Esophagus squamous epithelium (tissue), 5 donors: ENCODE results near the gene GAB3. TPM values are rescaled to one million over a fixed set of nuclear protein-coding genes. Genes with fewer than 3 reads are reported as not detected.

ENCODE experiments used
- DNase-seq: peaks from one replicate; lab custom pipeline; 2025; lab: John Stamatoyannopoulos, UW
- H3K27ac ChIP-seq, 4 donors: fragments of 200-600 bp; sonication (generic); one replicate each; pipeline ENCODE4 v1.5.1; 2016 to 2019; ENCODE audit warnings: mild to moderate bottlenecking in 1 of 4
- H3K27me3 ChIP-seq, 4 donors: fragments of 200-600 bp; sonication (generic); 1 replicate in 3 of 4; 2 replicates in 1 of 4; pipeline versions ENCODE4 v1.5.1 to v1.6.0; 2017 to 2021; ENCODE audit warnings: antibody characterized with exemption in 1 of 4
- H3K36me3 ChIP-seq, 3 donors: fragments of 200-600 bp; sonication (generic); one replicate each; pipeline ENCODE4 v1.5.1; 2016 to 2019
- H3K4me1 ChIP-seq, 3 donors: fragments of 200-600 bp; sonication (generic); one replicate each; pipeline ENCODE4 v1.5.1; 2017 to 2019
- H3K4me3 ChIP-seq, 4 donors: fragments of 200-600 bp; sonication (generic); 1 replicate in 3 of 4; 2 replicates in 1 of 4; pipeline ENCODE4 v1.5.1; 2016 to 2019; ENCODE audit warnings: mild to moderate bottlenecking in 2 of 4, moderate library complexity in 1 of 4
- H3K9me3 ChIP-seq, 3 donors: fragments of 200-600 bp; sonication (generic); one replicate each; pipeline ENCODE4 v1.5.1; 2016 to 2019
- POLR2A ChIP-seq, 4 donors: fragments of 450-650 bp; IDR thresholded peaks; one replicate each; pipeline ENCODE4 v1.6.1; 2017; ENCODE audit warnings: antibody characterized with exemption in 4 of 4, mild to moderate bottlenecking in 4 of 4, moderate library complexity in 3 of 4
- WGBS, 2 donors: methylation state at CpG; one replicate each; pipeline ENCODE4 v1.1.5; 2018; 5-methylcytosine and 5-hydroxymethylcytosine counted together
- intact Hi-C: fragments of 100-400 bp; cut with DNase I; formaldehyde crosslinking; loops from one replicate; pipeline ENCODE4 v1.15.0; 2022
- total RNA-seq, 4 donors: library from RNA; depleted of rRNA; stranded (reverse); fragments of >200 nt; gene quantifications; one replicate each; pipeline ENCODE4 v1.1.0, GENCODE V29; 2016
- TF ChIP-seq, protein P1 (sequence below), 6 experiments: fragments of 450-650 bp in 4 of 6; fragments of 200-600 bp in 2 of 6; sonication (generic) in 2 of 6; IDR thresholded peaks; one replicate each; pipeline ENCODE4 v1.5.1; 2016 to 2019; ENCODE audit warnings: antibody characterized with exemption in 6 of 6, mild to moderate bottlenecking in 4 of 6, moderate library complexity in 4 of 6
- donor health status: DM: yes; HTN: yes; CAD: no.

The GAB3 gene
- total RNA-seq, 4 donors from 2014 or later: 0.61 to 4.4 (median 1.8) TPM

DNA sequence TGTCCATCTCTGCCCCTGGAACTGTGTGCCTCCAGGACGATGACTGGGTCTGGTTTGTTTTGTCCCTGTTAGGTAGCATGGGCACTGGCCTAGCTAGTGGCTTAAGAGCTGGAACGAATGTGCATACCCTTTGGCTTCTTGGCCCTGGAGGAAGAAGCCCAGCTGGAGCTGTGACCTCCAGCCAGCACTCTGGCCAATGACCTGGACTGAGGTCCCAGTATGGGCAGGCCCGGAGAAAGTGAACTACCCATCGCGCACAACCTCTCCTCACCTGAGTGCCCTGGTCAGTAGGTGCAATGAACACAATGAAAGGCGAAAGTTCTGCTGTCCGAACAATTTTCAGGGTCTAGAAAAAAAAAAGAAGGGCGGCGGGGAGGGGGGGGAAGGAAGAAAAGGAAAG is 30.1 kb upstream of the GAB3 start:
- no peaks in the 10 kb centered on the region for H3K4me1 ChIP-seq
- no peaks in the 10 kb centered on the region for H3K9me3 ChIP-seq
- no peak overlapping the region for H3K4me3 ChIP-seq
- no peaks in the 10 kb centered on the region for H3K27me3 ChIP-seq
- peaks cover 0 to 41% (median 10%) of the 10 kb centered on the region in 3 donors for H3K36me3 ChIP-seq
- 75 to 92% methylated on average over 4 to 6 of the region's 9 CpGs for WGBS, 2 donors
- no peak overlapping the region for H3K27ac ChIP-seq
- intact Hi-C loops: no loop called here
- no peak for DNase-seq
- TF ChIP-seq POLR2A (IDR thresholded peaks at IDR 0.05): no peak
- TF ChIP-seq, protein P1, sequence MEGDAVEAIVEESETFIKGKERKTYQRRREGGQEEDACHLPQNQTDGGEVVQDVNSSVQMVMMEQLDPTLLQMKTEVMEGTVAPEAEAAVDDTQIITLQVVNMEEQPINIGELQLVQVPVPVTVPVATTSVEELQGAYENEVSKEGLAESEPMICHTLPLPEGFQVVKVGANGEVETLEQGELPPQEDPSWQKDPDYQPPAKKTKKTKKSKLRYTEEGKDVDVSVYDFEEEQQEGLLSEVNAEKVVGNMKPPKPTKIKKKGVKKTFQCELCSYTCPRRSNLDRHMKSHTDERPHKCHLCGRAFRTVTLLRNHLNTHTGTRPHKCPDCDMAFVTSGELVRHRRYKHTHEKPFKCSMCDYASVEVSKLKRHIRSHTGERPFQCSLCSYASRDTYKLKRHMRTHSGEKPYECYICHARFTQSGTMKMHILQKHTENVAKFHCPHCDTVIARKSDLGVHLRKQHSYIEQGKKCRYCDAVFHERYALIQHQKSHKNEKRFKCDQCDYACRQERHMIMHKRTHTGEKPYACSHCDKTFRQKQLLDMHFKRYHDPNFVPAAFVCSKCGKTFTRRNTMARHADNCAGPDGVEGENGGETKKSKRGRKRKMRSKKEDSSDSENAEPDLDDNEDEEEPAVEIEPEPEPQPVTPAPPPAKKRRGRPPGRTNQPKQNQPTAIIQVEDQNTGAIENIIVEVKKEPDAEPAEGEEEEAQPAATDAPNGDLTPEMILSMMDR (IDR thresholded peaks at IDR 0.05): no peak

DNA sequence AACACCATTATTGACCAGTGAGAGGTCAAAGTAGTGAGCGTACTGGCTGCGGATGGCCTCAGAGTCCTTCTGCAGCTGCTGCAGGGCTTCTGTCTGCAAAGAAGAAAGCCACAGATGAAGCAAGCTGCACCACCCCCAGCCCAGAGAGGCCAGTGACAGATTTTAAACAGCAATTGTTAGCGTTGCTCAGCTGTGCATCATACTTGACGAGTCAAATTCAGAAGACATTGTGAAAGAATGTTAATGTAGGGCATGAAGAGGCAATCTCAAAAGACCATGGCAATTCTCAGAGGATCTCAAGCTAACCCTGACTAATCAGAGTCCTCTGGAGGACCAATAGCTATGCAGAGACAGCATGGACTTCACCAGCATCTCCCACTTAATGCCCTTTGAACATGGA is 28.4 kb upstream of the GAB3 start:
- TF ChIP-seq, protein P1 (IDR thresholded peaks at IDR 0.05): no peak
- TF ChIP-seq POLR2A (IDR thresholded peaks at IDR 0.05): no peak
- no peak overlapping the region for H3K4me3 ChIP-seq
- no peak for DNase-seq
- H3K36me3 ChIP-seq: peaks cover 0 to 58% (median 11%) of the 10 kb centered on the region in 3 donors
- H3K4me1 ChIP-seq: peaks cover 0 to 7% (median 0%) of the 10 kb centered on the region in 3 donors
- no peaks in the 10 kb centered on the region for H3K27me3 ChIP-seq
- intact Hi-C loops: no loop called here
- no peak overlapping the region for H3K27ac ChIP-seq
- no peaks in the 10 kb centered on the region for H3K9me3 ChIP-seq
- WGBS, 2 donors: 100% methylated on average over 3 of the region's 4 CpGs; no CpG with 5 or more reads in 1 of the 2 donors

DNA sequence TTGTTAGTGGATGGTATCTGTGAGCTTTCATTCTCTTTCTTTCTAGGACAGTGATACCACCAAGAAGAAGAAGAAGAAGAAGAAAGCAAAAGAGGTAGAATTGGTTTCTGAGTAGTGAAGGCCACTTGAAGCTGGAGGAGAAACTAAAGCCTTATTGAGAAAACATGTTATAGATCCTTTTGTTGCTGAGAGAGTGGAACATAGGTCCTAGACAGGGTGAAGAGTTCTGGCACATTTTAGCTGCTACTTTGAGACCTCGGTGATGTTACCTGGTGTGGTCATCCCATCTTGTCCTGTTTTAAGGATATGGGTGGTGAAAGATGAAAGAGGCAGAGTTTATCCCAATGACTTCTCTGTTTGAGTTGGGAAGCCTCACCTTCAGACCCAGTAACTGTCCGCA is 25.9 kb upstream of the GAB3 start:
- Histone ChIP-seq H3K27ac (no peak overlapping the region), H3K36me3 (peaks cover 0 to 80% (median 14%) of the 10 kb centered on the region in 3 donors), H3K4me1 (peaks cover 0 to 7% (median 0%) of the 10 kb centered on the region in 3 donors), H3K4me3 (no peak overlapping the region), H3K27me3 (no peaks in the 10 kb centered on the region), H3K9me3 (no peaks in the 10 kb centered on the region)
- intact Hi-C loops: no loop called here
- no peak for DNase-seq
- TF ChIP-seq POLR2A (IDR thresholded peaks at IDR 0.05): no peak
- TF ChIP-seq, protein P1 (IDR thresholded peaks at IDR 0.05): no peak
- WGBS, 2 donors: 86 to 100% methylated on average over 2 of the region's 2 CpGs

DNA sequence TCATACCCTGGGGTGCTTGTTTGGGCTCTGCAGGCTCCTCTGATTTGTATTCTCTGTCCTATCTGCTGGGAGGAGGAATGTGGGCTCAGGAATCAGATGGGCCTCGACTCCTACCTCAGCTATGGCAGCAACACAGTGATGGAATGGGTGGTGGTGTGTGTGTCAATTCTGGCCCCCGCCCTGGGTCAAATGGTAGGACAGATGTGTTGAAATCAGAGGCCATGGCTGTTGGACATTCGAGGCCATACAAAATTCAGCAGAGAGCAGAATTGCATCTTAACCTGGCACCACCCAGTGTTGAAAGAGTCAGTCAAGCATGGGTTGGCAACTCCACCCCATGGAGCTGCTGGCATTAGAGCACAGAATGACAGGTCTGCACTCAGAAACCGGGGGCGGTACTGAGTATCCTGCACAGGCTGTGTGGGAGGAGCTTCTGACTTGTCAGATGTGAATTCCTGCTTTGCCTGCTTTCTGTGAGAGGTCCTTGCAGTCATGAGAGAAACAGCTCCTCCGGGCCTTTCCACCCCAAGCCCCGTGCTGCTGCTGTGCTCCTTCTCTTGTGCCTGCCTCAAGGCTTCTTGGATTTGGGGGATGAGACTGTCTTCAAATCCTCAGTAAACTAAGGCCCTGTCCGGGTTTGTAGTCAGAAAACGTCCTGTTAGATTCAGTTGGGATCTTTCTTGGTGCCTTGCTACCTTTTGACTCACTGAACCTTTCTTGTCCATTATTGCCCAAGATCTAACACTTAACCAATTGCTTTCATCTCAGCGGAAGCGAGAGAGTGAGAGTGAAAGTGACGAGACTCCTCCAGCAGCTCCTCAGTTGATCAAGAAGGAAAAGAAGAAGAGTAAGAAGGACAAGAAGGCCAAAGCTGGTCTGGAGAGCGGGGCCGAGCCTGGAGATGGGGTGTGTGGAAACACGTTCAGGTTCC is 24.8 kb upstream of the GAB3 start:
- 71 to 85% methylated on average over 5 to 12 of the region's 15 CpGs for WGBS, 2 donors
- DNase-seq: no peak
- no peak for TF ChIP-seq POLR2A (IDR thresholded peaks at IDR 0.05)
- Histone ChIP-seq H3K9me3 (no peaks in the 10 kb centered on the region), H3K4me3 (no peak overlapping the region), H3K27ac (no peak overlapping the region), H3K36me3 (peaks cover 0 to 83% (median 14%) of the 10 kb centered on the region in 3 donors), H3K4me1 (peaks cover 0 to 7% (median 0%) of the 10 kb centered on the region in 3 donors), H3K27me3 (no peaks in the 10 kb centered on the region)
- intact Hi-C loops: no loop called here

DNA sequence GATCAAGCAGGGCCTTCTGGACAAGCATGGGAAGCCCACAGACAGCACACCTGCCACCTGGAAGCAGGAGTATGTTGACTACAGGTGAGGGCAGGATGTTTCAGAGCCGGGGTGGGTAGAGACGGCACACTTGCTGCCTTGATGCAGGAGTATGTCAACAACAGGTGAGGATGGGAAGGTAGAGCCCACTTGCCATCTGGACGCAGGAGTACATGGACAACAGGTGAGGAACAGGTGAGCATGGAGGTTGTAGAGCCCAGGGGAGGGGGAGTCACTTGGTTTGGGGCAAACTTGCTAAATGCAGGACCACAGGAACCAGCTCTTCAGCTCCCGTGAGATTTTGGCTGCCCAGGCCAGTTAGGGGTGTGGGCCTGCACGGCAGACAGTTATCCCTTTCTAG is 23.7 kb upstream of the GAB3 start:
- H3K4me3 ChIP-seq: no peak overlapping the region
- H3K36me3 ChIP-seq: peaks cover 0 to 90% (median 14%) of the 10 kb centered on the region in 3 donors
- H3K4me1 ChIP-seq: peaks cover 0 to 7% (median 0%) of the 10 kb centered on the region in 3 donors
- DNase-seq: no peak
- no peaks in the 10 kb centered on the region for H3K27me3 ChIP-seq
- no peaks in the 10 kb centered on the region for H3K9me3 ChIP-seq
- no peak overlapping the region for H3K27ac ChIP-seq
- WGBS, 2 donors: 76 to 100% methylated on average over 3 to 5 of the region's 5 CpGs
- no peak for TF ChIP-seq POLR2A (IDR thresholded peaks at IDR 0.05)
- TF ChIP-seq, protein P1 (IDR thresholded peaks at IDR 0.05): no peak
- intact Hi-C loops: no loop called here
